HG02840 (cell line): Measurements from ENCODE around the gene EEPD1.

Experiments
- ATAC-seq: cut with Tn5 transposase; IDR thresholded peaks from one replicate; pipeline ENCODE4 v1.9.1; 2021; ENCODE audit warnings: mild to moderate bottlenecking, moderate library complexity, moderate number of reproducible peaks; ENCODE audit not compliant: unreplicated experiment, low FRiP score

The EEPD1 gene

DNA sequence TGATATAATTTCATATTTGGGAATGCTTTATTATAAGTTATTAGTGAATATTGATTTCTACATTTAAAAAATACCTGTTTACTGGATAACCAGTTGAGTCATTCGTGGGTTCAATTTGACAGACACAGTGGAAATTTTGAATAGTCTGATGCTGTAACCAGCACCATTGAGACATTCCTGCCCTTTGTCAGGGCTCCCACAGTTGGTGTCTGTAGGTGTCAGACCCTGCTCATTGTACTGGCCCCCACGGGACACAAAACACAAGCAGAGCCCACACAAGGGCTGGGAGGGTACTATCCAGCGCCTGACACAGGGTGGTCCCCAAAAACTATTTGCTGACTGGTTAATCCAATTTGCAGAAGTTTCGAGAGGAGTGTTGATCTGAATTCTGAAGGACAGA, 35.9 kb downstream of the EEPD1 start:
- ATAC-seq: no peak

DNA sequence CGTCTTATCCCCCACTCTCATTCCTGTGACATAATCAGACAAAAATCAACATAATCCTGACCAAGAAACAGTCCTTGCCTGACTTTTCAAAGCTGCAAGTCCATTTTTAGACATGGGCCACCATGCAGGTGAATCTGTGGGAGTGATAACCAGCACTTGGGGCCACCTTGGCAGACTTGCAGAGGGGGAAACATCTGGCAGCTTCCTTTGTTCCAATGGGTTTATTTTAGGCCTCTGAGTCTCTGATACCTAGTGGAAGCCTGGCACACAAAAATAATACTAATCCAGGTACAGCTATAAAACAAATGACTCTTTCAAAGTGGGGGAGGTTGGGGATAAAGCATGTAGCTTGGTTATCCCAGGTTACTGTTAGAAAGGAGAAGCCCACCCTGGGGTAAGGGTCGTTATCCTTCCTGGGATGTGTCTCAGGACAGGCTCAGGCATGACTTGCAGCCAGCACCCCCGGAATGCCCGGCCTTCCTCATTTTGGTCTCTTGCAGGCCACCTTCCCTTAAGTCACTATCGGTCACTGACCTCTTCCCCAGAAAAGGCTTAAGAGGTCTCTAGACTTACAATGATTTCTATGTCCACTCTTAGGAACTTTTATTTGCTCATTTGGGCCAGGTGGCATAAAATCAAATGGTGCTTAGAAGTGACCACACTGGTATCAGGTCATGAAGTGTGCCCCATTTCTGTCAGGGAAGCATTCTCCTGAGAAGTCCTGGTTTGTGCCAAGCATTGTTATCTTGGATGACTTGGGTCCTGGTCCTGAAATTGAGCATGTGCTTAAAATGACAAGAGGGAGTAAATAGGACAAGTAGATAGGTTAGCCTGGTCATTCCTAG, 37.6 kb downstream of the EEPD1 start:
- no peak for ATAC-seq

DNA sequence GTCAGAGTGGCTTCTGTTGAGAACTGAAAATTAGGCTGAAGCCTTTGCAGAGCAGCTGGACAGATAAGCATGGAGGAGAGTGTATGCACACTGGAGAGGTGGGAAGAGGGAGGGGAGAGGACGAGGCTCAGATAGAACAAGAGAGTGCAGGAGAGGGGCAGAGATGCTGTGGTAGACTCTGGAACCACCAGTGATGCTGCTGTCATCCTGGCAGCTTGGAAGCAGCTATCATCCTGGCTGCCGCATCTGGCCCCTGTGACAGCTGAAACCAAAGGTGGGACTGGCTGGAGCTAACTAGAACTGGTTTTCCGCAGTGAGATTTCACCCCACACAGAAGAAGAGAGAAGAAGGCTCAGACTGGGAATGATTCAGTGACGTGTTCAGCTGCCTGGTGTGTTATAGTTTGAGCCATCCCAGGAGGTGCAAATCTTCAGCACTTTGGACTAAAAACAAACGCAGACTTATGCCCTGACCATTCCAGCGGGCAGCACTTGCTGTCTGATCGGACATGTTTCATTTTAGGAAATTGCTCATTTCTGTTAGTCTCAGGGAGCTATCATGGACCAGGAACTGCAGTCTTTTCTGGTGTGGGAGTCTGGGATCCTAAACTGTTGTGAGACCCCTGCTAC, 38.4 kb downstream of the EEPD1 start:
- ATAC-seq: no peak

DNA sequence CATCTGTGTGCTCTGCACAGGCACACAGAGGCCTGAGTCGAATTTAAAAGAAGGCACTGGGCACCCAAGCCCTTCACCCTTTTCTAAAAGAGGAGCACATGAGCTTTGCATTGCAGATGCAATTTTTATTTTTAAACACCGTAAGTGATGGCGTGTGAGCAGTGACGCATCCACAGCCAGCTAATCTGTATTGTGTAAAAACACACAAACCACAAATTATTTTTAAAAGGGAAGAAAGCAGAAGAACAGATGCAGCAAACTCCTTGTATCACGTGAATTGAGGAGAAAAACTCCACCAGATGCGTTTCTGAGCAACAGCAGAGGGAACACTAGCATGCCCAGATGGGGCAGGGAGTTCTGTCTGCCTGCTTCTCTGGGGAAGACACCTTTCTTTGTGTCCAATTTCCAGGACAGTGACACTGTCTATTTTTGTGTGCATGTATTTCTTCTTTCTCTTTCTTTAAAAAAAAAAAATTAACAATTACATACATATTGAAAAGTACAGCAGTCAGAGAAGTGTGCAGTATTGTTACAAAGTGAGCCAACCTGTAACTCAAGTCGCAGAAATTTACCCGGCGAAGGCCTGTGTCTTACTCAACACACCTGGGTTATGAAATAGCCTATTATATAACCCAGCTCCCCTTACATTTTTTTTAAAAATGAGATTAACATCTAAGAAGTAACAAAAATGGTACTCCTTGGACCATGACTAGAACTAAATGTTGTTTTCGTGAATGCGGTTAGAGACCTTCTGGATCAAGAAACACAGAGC, 39.2 kb downstream of the EEPD1 start:
- no peak for ATAC-seq

DNA sequence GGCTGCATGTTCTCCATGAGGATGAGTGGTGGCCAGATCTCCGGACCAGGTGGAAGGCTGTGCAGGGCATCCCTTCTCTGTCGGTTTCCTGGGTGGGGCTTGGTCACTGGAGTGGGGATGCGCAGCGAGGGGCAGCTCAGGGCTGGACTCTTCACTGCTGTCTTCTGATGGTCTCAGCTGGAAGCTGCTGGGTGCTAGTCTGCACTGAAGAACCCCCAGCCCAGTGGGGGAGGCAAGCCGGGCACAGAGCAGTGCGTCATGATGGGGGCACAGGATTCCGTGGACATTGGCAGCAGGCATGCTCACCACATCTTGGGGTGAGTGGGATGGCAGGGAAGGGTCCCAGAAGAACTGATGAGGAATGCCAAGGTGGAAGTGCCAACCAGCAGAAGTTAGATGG, 39.8 kb downstream of the EEPD1 start:
- no peak for ATAC-seq

DNA sequence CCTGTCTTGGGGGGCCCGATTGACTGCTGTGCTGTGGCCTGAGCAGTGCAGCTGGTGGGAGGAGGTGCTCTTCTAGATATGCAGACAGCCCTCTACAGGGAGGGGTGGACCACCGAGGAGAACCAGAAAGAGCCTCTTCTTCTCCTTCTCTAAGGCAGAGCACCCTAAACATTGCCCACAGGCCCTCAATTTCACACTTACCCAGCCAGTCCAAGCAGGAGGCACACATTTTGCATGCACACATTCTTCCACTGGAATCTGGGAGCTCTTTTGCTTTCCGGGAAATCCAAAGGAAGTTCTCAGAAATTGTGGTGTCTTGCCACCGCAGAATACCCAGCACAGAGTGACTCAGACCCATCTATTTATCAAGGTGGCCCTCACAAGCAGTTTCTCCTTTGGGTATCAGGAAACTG, 45.8 kb downstream of the EEPD1 start:
- no peak for ATAC-seq

DNA sequence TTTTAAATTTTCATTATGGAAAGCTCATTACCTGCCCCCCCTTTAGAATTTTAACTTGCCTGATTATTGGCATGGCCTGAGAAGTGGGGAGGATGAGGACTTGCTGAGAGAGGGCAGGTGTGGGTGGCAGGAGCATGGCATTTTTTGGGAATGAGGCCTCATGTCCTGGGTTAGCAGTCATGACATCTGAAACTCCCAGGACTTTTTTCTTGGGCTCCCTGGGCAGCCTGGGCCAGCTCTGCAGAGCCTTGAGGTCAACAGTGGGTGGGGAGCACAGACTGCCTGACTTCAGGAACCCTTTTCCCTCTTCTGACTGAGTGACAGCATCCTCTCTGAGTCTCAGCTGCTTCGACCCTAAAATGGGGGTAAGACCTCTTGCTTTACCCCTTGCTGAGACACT, 46.3 kb downstream of the EEPD1 start:
- ATAC-seq: no peak

DNA sequence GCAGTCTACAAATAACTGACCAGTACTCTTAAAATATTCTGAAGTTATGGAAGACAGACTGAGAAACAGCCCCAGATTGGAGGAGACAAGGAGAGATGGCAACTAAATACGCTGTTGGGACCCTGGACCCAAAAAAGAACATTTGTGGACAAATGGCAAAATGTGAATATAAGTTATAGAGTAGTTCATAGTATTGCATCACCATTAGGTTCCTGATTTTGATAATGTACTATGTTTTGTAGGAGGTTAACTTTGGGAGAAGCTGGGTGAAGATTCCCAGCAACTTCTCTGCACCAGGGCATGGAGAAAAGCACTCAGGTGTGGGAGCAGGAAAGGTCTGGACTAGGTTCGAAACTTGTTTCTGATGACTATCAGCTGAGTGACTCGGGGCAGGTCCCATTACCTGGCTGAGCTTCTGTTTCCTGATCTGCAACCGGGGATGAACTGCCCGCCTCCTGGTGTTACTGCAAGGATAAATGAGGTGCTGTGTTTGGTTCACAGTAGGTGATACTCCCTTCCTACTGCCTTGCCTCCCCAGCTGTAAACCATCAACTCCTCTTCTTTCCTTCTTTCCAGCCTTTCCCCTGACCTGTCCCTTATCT, 48.2 kb downstream of the EEPD1 start:
- no peak for ATAC-seq

DNA sequence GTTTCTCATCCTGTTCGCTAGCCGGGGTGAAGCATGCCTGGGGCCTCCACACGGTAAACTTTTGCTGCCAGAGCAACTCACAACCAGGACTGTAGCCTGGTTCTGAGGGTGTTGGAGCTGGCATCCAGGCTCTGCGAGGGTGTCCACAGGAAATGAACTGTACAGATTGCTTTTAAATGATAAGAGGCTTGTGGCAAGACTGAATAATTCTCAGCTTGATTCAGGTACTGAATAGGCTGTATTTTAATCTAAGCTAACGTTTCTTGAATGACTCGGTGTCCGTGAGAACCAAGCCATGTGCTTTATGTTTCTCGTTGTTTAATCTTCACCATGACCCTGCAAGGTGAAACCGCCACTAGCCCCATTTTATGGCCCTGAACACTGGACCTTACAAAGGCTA, 49.3 kb downstream of the EEPD1 start:
- ATAC-seq: no peak

DNA sequence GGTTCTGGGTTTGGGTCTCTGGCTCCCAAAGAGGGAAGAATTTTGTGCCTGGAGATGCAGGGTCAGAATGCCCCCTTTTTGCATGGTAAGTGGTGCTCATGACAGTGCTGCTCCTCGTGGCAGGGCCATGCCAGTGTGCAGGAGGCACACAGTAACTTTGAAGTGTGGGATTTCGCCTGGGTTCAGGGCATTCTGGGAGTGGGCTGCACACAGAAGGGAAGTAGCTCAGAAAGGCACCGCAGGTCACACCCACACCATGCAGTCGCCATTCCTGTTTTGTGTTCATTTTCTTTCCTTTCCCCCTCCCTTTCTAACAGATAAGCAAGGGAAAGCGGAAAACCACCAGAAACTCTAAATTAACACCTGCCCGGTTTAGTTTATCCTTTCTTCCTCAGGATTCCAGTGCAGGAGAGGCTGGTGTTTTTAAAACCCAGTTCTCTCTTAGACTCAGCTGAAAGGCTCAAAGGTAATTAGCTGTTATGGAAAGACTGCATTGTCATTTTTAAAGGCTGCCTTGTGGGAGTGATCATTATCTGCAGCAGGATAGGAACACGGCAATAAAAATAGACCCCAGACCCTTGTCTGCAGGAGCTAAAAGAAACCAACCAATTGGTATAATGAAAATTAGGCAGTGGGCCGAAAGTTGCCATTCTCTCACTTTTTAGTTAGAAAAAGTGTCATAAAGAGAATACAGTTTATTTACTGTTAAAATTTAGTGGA, 50.2 kb downstream of the EEPD1 start:
- ATAC-seq: no peak

DNA sequence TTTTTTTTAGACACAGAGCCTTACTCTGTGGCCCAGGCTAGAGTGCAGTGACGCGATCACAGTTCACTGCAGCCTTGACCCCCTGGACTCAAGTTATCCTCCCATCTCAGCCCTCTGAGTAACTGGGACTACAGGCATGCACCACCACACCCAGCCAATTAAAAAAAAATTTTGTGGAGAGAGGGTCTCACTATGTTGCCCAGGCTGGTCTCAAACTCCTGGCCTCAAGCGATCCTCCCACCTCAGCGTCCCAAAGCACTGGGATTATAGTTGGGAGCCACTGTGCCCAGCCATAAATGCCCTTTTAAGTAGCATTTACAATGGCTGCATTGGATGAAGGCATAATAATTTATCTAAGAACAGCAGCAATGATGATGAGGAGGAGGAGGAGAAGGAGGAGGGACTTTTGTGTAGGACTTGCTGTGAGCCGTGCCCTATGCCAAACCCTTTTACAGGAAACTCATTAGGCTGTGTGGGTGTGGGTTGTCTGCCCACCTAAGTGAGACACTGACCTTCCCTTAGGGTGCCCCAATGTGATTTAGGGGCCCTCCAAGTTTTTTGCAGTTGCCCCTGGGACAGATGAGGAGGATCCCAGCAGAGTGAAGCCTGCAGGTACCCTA, 51.1 kb downstream of the EEPD1 start:
- ATAC-seq: no peak

DNA sequence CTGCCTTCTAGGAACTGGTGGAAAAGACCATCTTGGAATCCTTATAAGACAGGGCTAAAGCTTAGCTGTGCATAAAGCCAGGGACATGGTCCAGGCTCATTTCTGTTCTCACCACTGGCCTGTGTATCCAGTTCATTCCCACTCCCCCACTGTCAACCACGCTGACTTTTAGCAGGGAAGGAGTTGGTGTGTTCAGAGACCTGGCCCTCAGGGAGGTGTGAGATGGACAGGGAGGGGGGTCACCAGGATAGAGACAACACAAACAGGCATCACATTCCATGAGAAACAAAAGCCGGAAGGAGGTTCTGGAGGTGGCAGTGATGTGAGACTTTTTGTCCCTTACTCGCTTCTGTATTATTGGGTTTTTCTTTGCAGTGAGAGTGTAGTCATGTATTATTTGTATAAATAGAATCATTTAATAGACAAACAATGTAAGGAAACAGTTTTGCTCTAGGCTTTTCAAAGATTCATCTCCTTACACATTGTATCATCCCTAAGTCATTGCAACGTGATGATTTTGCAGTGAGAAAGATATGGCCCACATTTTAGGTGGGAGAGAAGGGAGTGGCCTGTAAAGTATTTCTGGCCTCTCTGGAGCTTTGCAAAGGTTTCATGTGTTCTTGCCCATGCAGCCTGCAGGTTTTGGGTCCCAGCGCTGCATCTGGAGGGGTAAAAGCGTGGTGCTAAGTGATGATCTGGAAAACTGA, 52.0 kb downstream of the EEPD1 start:
- no peak for ATAC-seq

DNA sequence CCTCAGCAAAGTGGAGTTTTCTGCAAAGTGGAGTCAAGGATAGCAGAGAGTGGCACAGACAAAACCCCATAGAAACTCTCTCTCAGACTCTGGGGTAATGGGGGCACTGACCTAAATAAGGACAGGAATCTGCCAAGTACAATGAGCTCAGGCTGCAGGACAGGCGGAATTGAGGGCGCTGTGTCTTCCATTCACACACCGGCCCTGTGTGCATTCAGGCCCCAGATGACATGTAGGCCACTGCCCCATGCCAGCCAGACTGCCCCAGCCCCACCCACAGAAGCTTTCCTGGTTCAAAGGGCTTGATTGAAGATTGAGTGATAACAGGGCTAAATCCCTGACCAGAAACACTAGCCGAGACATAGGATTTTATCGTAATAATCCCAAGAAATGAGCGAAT, 52.7 kb downstream of the EEPD1 start:
- no peak for ATAC-seq

DNA sequence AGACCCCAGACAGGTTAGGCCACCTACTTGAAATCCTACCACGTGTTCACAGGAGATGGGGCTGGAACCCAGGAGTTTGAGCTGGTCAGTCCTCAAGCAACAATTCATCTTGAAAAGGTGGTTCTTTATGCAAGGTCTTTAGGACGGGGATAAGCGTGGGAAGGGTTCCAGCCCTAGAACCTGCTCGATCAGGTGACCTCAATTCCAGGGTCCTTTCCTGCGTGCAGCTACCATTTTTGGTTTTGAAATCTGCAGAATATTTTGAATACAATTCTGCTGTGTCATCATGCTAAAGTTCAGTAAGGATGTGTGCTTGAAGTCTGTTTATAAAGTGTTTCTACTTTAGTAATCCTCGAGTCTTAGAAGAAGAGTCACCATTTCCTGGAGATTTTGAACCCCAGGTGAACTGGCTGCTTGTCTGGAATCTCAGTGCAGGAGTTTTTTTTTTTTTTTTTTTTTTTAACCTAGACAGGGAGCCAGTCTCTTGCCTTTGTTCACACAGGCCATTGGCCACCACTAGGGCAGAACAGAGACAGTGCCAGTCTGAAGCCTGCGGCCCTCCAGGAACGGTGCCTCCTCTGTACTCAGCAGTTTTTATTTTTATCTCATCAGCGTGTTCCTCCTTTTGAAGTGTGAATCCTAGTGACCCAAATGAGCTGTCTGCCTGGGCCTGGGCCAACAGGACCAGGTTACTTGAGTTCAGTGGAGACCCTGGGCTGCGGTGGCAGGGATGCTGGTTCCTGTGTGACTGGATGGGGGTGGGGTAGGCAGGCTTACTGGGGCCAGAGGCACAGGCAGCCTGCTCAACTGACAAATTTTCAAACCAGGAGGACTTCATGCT, 54.6 kb downstream of the EEPD1 start:
- ATAC-seq: no peak

DNA sequence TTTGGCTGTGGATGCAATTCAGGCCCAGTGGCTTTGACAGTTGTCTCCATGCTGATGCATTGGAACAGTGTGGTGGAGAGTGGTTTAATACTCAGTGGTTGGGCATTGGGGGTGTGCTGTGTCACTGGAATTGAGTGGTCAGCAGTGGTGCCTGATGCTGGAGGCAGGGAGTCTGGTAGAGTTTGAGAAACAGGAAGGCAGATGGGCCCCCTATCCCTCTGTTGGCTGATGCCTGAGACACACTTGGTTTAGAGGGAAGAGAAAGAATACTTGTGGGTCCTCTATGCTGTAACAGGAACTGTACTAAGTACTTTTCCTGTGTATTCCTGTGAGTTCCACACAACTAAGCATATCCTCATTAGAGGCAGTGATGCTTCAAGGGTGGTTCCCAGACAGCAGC, 55.4 kb downstream of the EEPD1 start:
- ATAC-seq: no peak

DNA sequence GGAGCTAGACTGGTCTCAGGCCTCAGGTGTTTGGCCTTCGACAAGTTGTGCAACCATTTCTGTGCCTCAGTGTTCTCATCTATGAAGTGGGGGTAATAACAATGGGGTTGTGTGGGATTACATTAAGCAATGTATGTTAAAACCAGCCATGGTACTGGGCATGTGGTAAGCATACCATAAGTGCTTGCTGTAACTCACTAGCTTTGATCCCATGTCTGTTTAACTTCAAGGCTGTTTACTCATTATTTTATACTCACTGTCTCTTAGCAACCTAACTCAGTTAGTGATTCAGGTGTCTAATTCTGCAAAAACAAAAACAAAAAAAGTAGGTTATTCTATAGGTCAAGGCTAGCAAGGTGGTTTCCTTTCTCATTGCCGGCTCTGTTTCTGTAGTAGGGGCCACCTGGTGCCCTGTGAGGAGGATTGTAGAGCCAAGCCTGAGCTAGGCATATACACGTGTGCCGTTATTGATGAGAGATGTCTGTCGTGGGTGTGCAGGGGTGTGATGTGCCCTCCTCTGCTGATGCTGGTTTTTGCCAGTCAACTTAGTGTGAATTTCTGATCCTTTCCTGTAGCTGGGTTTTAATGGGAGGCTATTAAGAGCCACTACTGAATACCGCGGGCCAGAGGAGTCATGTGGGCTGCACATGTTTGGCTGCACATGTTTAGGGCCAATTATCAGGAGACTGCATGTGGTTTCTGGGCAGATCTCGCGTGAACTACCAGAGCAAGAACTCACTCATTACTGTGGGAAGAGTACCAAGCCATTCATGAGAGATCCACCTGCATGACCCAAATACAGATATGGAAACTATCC, 56.2 kb downstream of the EEPD1 start:
- no peak for ATAC-seq

DNA sequence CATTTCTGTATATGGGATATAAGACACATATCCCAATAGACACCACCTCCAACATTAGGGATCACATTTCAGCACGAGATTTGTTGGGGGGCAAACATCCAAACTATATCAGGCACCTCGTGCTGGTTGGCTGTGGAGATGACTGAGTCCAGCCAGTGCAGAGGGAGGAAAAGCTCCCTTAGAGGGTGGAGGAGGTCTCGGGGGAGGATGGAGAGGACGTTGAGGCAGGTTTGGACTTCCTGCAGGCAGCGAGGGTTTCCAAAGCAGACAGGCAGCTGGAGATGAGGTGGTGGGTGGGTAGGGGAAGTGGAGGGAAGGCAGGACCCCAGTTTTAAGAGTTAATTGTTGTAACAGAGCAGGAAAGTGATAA, 56.7 kb downstream of the EEPD1 start:
- no peak for ATAC-seq
